SK-N-SH treated with all-trans-retinoic acid at 6 μM for 48 hours (cell line): ENCODE measurements around the gene ANKRD17.
A peak's percentile ranks its signal among the peaks of the same experiment; 100 is the strongest.

Experiments used
- ATAC-seq: fragments of 200-7000 bp; cut with Tn5 transposase; 3 replicates; pipeline ENCODE4 v1.9.1; 2020; ENCODE audit warnings: mild to moderate bottlenecking, moderate library complexity
- ARNTL ChIP-seq: fragments of 450-650 bp; formaldehyde crosslinking; IDR thresholded peaks from 2 replicates; pipeline ENCODE4 v1.5.0; 2020; ENCODE audit warnings: low read depth, mild to moderate bottlenecking, moderate library complexity, borderline replicate concordance
- BACH2 ChIP-seq: fragments of 250-450 bp; sonication (Bioruptor Pico); IDR thresholded peaks from 2 replicates; pipeline ENCODE4 v1.9.0; 2021; ENCODE audit warnings: mild to moderate bottlenecking, borderline replicate concordance
- CREB5 ChIP-seq: fragments of 250-450 bp; sonication (Bioruptor Pico); IDR thresholded peaks from 2 replicates; pipeline ENCODE4 v1.5.1; 2020; ENCODE audit warnings: low read depth, mild to moderate bottlenecking, moderate library complexity
- CSDC2 ChIP-seq: fragments of 250-450 bp; sonication (Bioruptor Pico); IDR thresholded peaks from 2 replicates; pipeline ENCODE4 v1.5.0; 2020; ENCODE audit warnings: mild to moderate bottlenecking, moderate library complexity
- CSRNP3 ChIP-seq: fragments of 250-450 bp; sonication (Bioruptor Pico); IDR thresholded peaks from 2 replicates; pipeline ENCODE4 v1.5.1; 2021; ENCODE audit warnings: mild to moderate bottlenecking, moderate library complexity
- ESRRG ChIP-seq: fragments of 250-450 bp; sonication (Bioruptor Pico); IDR thresholded peaks from 2 replicates; pipeline ENCODE4 v1.6.1; 2021; ENCODE audit warnings: mild to moderate bottlenecking
- GLIS3 ChIP-seq: fragments of 250-450 bp; sonication (Bioruptor Pico); IDR thresholded peaks from 2 replicates; pipeline ENCODE4 v1.5.0; 2020; ENCODE audit warnings: mild to moderate bottlenecking, moderate library complexity
- ISL1 ChIP-seq: fragments of 250-450 bp; sonication (Bioruptor Pico); IDR thresholded peaks from 2 replicates; pipeline ENCODE4 v2.1.2; 2022; ENCODE audit warnings: mild to moderate bottlenecking, moderate library complexity
- PATZ1 ChIP-seq: fragments of 250-450 bp; sonication (Bioruptor Pico); IDR thresholded peaks from 2 replicates; pipeline ENCODE4 v1.8.0; 2020; ENCODE audit warnings: mild to moderate bottlenecking, moderate library complexity, borderline replicate concordance
- POU6F1 ChIP-seq: fragments of 250-450 bp; sonication (Bioruptor Pico); IDR thresholded peaks from 2 replicates; pipeline ENCODE4 v1.8.0; 2021; ENCODE audit warnings: low read depth, mild to moderate bottlenecking, moderate library complexity, borderline replicate concordance
- PPARA ChIP-seq: fragments of 250-450 bp; sonication (Bioruptor Pico); IDR thresholded peaks from 2 replicates; pipeline ENCODE4 v1.5.0; 2020; ENCODE audit warnings: mild to moderate bottlenecking, borderline replicate concordance
- RARB ChIP-seq: fragments of 250-450 bp; sonication (Bioruptor Pico); IDR thresholded peaks from 2 replicates; pipeline ENCODE4 v1.8.0; 2021; ENCODE audit warnings: mild to moderate bottlenecking, moderate library complexity
- SNAI2 ChIP-seq: fragments of 250-450 bp; sonication (Bioruptor Pico); IDR thresholded peaks from 2 replicates; pipeline ENCODE4 v1.5.0; 2020; ENCODE audit warnings: mild to moderate bottlenecking, moderate library complexity
- TOX ChIP-seq: fragments of 250-450 bp; sonication (Bioruptor Pico); IDR thresholded peaks from 2 replicates; pipeline ENCODE4 v1.8.0; 2021; ENCODE audit warnings: mild to moderate bottlenecking, moderate library complexity, borderline replicate concordance
- TSHZ2 ChIP-seq: fragments of 250-450 bp; sonication (Bioruptor Pico); IDR thresholded peaks from 2 replicates; pipeline ENCODE4 v1.5.0; 2020; ENCODE audit warnings: mild to moderate bottlenecking, moderate library complexity
- ZC3H10 ChIP-seq: fragments of 250-450 bp; sonication (Bioruptor Pico); IDR thresholded peaks from 2 replicates; pipeline ENCODE4 v1.5.1; 2021; ENCODE audit warnings: mild to moderate bottlenecking, moderate library complexity
- ZFP3 ChIP-seq: fragments of 250-450 bp; sonication (Bioruptor Pico); IDR thresholded peaks from 2 replicates; pipeline ENCODE4 v1.5.0; 2020; ENCODE audit warnings: mild to moderate bottlenecking, moderate library complexity
- ZFP30 ChIP-seq: fragments of 450-650 bp; formaldehyde crosslinking; IDR thresholded peaks from 2 replicates; pipeline ENCODE4 v1.5.0; 2022; ENCODE audit warnings: mild to moderate bottlenecking, moderate library complexity
- ZNF565 ChIP-seq: fragments of 450-650 bp; formaldehyde crosslinking; conservative IDR thresholded peaks from 2 replicates; pipeline ENCODE4 v1.5.0; 2020; ENCODE audit warnings: low read depth, mild to moderate bottlenecking, moderate library complexity
- ZNF70 ChIP-seq: fragments of 450-650 bp; formaldehyde crosslinking; IDR thresholded peaks from 2 replicates; pipeline ENCODE4 v1.5.0; 2020; ENCODE audit warnings: mild to moderate bottlenecking, moderate library complexity
- ZNF8 ChIP-seq: fragments of 450-650 bp; formaldehyde crosslinking; IDR thresholded peaks from 2 replicates; pipeline ENCODE4 v1.5.0; 2020; ENCODE audit warnings: mild to moderate bottlenecking, moderate library complexity

ANKRD17 gene

GRCh38 chr4:73103799-73104503 lies 154.6 kb downstream of the ANKRD17 start:
- TF ChIP-seq ZFP30 = no peak
- TF ChIP-seq ZC3H10 (CRISPR knock-in tag) = no peak
- no peak for TF ChIP-seq CSDC2 (CRISPR knock-in tag)
- TF ChIP-seq ESRRG (CRISPR knock-in tag) = no peak
- no peak for TF ChIP-seq TSHZ2 (CRISPR knock-in tag)
- no peak for TF ChIP-seq ZNF70 (CRISPR knock-in tag)
- no peak for TF ChIP-seq SNAI2 (CRISPR knock-in tag)
- no peak for TF ChIP-seq CSRNP3 (CRISPR knock-in tag)
- TF ChIP-seq RARB (CRISPR knock-in tag) = no peak
- TF ChIP-seq POU6F1 = no peak
- no peak for TF ChIP-seq PATZ1
- TF ChIP-seq GLIS3 (CRISPR knock-in tag) = no peak
- no peak for TF ChIP-seq CREB5 (CRISPR knock-in tag)
- no peak for TF ChIP-seq BACH2 (CRISPR knock-in tag)
- TF ChIP-seq PPARA (CRISPR knock-in tag) = no peak
- TF ChIP-seq ZNF565 = no peak

GRCh38 chr4:73099143-73099542 lies 159.5 kb downstream of the ANKRD17 start:
- peak; percentile 30; the same call in 1 of the 3 replicates for ATAC-seq
- TF ChIP-seq ZFP3 (CRISPR knock-in tag) = no peak
- no peak for TF ChIP-seq BACH2 (CRISPR knock-in tag)
- TF ChIP-seq TSHZ2 (CRISPR knock-in tag) = no peak
- TF ChIP-seq CSRNP3 (CRISPR knock-in tag) = no peak
- no peak for TF ChIP-seq GLIS3 (CRISPR knock-in tag)
- TF ChIP-seq TOX (CRISPR knock-in tag) = no peak
- no peak for TF ChIP-seq ZNF8
- TF ChIP-seq CSDC2 (CRISPR knock-in tag) = no peak
- no peak for TF ChIP-seq RARB (CRISPR knock-in tag)
- TF ChIP-seq PPARA (CRISPR knock-in tag) = no peak
- no peak for TF ChIP-seq ISL1
- no peak for TF ChIP-seq ESRRG (CRISPR knock-in tag)
- TF ChIP-seq PATZ1 = no peak
- TF ChIP-seq ZNF70 (CRISPR knock-in tag) = no peak
- TF ChIP-seq ARNTL (CRISPR knock-in tag) = no peak
- TF ChIP-seq ZNF565 = no peak
- no peak for TF ChIP-seq CREB5 (CRISPR knock-in tag)

More at GRCh38 chr4:73103799-73104503, 154.6 kb downstream of the ANKRD17 start:
- no peak for ATAC-seq
